NCI-H82 treated with DMSO at 0.1 percent for 48 hours (cell line): ENCODE results near the gene KRT4.
"Not testable (repeated sequence)": the region's sequence is repeated elsewhere in the genome, so short reads cannot be mapped to it uniquely, and the experiment has no call there.

ENCODE experiments used
- DNase-seq: peaks from one replicate; lab custom pipeline; 2025; ENCODE audit not compliant: unreplicated experiment; lab: John Stamatoyannopoulos, UW

KRT4 gene

GRCh38 chr12:52776435-52776834 is 37.5 kb downstream of the KRT4 start:
- no peak for DNase-seq

GRCh38 chr12:52774629-52775250 is 39.2 kb downstream of the KRT4 start:
- no peak for DNase-seq

GRCh38 chr12:52772772-52773171 is 41.1 kb downstream of the KRT4 start:
- DNase-seq: no peak

GRCh38 chr12:52772188-52772587 is 41.7 kb downstream of the KRT4 start:
- DNase-seq: no peak

GRCh38 chr12:52771505-52771904 is 42.4 kb downstream of the KRT4 start:
- DNase-seq: no peak

GRCh38 chr12:52771088-52771487 is 42.8 kb downstream of the KRT4 start:
- no peak for DNase-seq

GRCh38 chr12:52769946-52770345 is 44.0 kb downstream of the KRT4 start:
- no peak for DNase-seq

- no peak for DNase-seq
Observed at GRCh38 chr12:52769354-52769753, 44.6 kb downstream of the KRT4 start.

GRCh38 chr12:52768479-52769200 is 45.3 kb downstream of the KRT4 start:
- no peak for DNase-seq

GRCh38 chr12:52767427-52767826 is 46.5 kb downstream of the KRT4 start:
- DNase-seq: no peak

- DNase-seq: no peak
Observed at GRCh38 chr12:52767020-52767379, 46.9 kb downstream of the KRT4 start.

- DNase-seq: no peak
Observed at GRCh38 chr12:52766351-52767019, 47.4 kb downstream of the KRT4 start.

GRCh38 chr12:52765702-52766101 is 48.2 kb downstream of the KRT4 start:
- DNase-seq: no peak

GRCh38 chr12:52763991-52764390 is 49.9 kb downstream of the KRT4 start:
- no peak for DNase-seq

GRCh38 chr12:52763036-52763659 is 50.8 kb downstream of the KRT4 start:
- no peak for DNase-seq

- DNase-seq: no peak
Observed at GRCh38 chr12:52761802-52762201, 52.1 kb downstream of the KRT4 start.

GRCh38 chr12:52761218-52761617 is 52.7 kb downstream of the KRT4 start:
- not testable (repeated sequence) for DNase-seq

GRCh38 chr12:52760623-52761022 is 53.3 kb downstream of the KRT4 start:
- DNase-seq: no peak

GRCh38 chr12:52759695-52760094 is 54.2 kb downstream of the KRT4 start:
- no peak for DNase-seq

GRCh38 chr12:52759218-52759617 is 54.7 kb downstream of the KRT4 start:
- DNase-seq: no peak

- DNase-seq: no peak
Observed at GRCh38 chr12:52757449-52758176, 56.3 kb downstream of the KRT4 start.
